Measurements from ENCODE around the gene TMLHE. TPM values are rescaled to one million over a fixed set of nuclear protein-coding genes. Genes with fewer than 3 reads are reported as not detected.
"Not testable (repeated sequence)": the region's sequence is repeated elsewhere in the genome, so short reads cannot be mapped to it uniquely, and the experiment has no call there.

TMLHE gene
- polyA plus RNA-seq, 3 donors = 14.3 to 28.3 (median 28.2) TPM

DNA sequence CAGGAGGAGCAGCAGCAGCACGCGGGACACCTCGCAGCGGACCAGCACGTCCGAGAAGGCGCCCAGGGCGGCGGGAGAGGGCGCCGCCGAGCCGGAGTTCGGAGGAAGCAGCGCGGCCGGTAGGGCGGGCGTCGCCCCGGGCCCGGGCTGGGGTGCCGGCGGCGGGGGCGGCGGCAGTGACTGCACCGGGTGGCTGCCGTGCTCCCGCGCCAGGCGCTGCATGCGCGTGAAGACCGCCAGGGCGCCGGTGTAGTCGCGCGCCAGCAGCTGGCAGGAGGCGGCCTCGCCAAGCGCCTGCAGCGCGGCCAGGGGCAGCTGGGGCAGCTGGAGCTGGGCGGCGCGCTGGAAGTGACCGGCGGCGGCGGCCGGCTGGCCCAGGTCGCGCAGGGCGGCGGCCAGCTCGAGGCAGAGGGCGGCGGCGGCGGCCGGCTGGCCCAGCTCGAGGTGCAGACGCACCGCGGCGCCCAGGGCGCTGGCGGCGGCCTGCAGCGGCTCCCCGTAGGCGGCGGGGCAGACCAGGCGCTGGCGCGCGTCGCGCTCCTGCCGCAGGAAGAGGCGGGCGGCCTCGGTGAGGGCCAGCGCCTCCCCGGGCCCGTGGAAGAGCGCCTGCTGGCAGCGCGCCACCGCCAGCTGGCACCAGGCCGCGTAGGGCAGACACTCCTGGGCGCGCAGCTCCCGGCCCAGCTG, 154.8 kb downstream of the TMLHE start:
- H3K4me3 ChIP-seq (replicated peaks in 1 of 3; ENCODE audit: low read depth in 2 of 3, low read length in 3 of 3); H3K27me3 Mint-ChIP-seq (ENCODE audit: low read depth in 3 of 3); intact Hi-C loops (cut with micrococcal nuclease); H4K20me1 ChIP-seq (ENCODE audit: insufficient read depth, low read length); H3K27ac Mint-ChIP-seq; H3K79me2 ChIP-seq (ENCODE audit: insufficient read depth, low read length); H3K36me3 Mint-ChIP-seq; H3K4me1 Mint-ChIP-seq; DNase-seq; H3K36me3 ChIP-seq (replicated peaks in 1 of 2; ENCODE audit: control insufficient read depth in 1 of 2, insufficient read depth in 2 of 2, low read length in 2 of 2); H3K4me2 ChIP-seq (replicated peaks; ENCODE audit: extremely low read depth, low read length, poor library complexity, severe bottlenecking); H3K4me1 ChIP-seq (ENCODE audit: control insufficient read depth in 1 of 2, insufficient read depth in 2 of 2, low read length in 2 of 2); H3K27ac ChIP-seq (ENCODE audit: low read depth in 1 of 2, low read length in 2 of 2); H3K4me3 Mint-ChIP-seq; H3K9me3 Mint-ChIP-seq; H3K27me3 ChIP-seq (ENCODE audit: control insufficient read depth in 2 of 2, insufficient read depth in 2 of 2, low read length in 2 of 2); H3K9ac ChIP-seq (ENCODE audit: insufficient read depth, low read length, poor library complexity, severe bottlenecking); H3K9me3 ChIP-seq (replicated peaks in 1 of 2; ENCODE audit: control insufficient read depth in 1 of 2, insufficient read depth in 1 of 2, low read length in 2 of 2); H2AFZ ChIP-seq (ENCODE audit: insufficient read depth, low read depth, low read length, poor library complexity, severe bottlenecking): not testable (repeated sequence)
- WGBS (ENCODE audit: insufficient coverage) = no CpG with 5 or more reads among the region's 97 CpGs

- Histone ChIP-seq H3K4me2 (replicated peaks; ENCODE audit: extremely low read depth, low read length, poor library complexity, severe bottlenecking) (no peak overlapping the region), H3K4me3 (replicated peaks in 1 of 3; ENCODE audit: low read depth in 2 of 3, low read length in 3 of 3) (no peak overlapping the region), H3K27ac (ENCODE audit: low read depth in 1 of 2, low read length in 2 of 2) (no peak overlapping the region), H3K9me3 (replicated peaks in 1 of 2; ENCODE audit: control insufficient read depth in 1 of 2, insufficient read depth in 1 of 2, low read length in 2 of 2) (peaks cover 19 to 25% of the 10 kb centered on the region in 2 donors), H2AFZ (ENCODE audit: insufficient read depth, low read depth, low read length, poor library complexity, severe bottlenecking) (no peak overlapping the region), H3K36me3 (replicated peaks in 1 of 2; ENCODE audit: control insufficient read depth in 1 of 2, insufficient read depth in 2 of 2, low read length in 2 of 2) (no peaks in the 10 kb centered on the region), H3K9ac (ENCODE audit: insufficient read depth, low read length, poor library complexity, severe bottlenecking) (no peak overlapping the region), H4K20me1 (ENCODE audit: insufficient read depth, low read length) (no peaks in the 10 kb centered on the region), H3K27me3 (ENCODE audit: control insufficient read depth in 2 of 2, insufficient read depth in 2 of 2, low read length in 2 of 2) (no peaks in the 10 kb centered on the region), H3K4me1 (ENCODE audit: control insufficient read depth in 1 of 2, insufficient read depth in 2 of 2, low read length in 2 of 2) (no peaks in the 10 kb centered on the region), H3K79me2 (ENCODE audit: insufficient read depth, low read length) (no peaks in the 10 kb centered on the region)
- H3K9me3 Mint-ChIP-seq = peaks cover 14 to 22% (median 17%) of the 10 kb centered on the region in 7 donors
- no peak overlapping the region for H3K4me3 Mint-ChIP-seq
- H3K27me3 Mint-ChIP-seq (ENCODE audit: low read depth in 3 of 3) = no peaks in the 10 kb centered on the region
- no peaks in the 10 kb centered on the region for H3K36me3 Mint-ChIP-seq
- H3K4me1 Mint-ChIP-seq = no peaks in the 10 kb centered on the region
- intact Hi-C loops (cut with micrococcal nuclease) = no loop called here
- TF ChIP-seq, protein P1, sequence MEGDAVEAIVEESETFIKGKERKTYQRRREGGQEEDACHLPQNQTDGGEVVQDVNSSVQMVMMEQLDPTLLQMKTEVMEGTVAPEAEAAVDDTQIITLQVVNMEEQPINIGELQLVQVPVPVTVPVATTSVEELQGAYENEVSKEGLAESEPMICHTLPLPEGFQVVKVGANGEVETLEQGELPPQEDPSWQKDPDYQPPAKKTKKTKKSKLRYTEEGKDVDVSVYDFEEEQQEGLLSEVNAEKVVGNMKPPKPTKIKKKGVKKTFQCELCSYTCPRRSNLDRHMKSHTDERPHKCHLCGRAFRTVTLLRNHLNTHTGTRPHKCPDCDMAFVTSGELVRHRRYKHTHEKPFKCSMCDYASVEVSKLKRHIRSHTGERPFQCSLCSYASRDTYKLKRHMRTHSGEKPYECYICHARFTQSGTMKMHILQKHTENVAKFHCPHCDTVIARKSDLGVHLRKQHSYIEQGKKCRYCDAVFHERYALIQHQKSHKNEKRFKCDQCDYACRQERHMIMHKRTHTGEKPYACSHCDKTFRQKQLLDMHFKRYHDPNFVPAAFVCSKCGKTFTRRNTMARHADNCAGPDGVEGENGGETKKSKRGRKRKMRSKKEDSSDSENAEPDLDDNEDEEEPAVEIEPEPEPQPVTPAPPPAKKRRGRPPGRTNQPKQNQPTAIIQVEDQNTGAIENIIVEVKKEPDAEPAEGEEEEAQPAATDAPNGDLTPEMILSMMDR (IDR thresholded peaks at IDR 0.05) = no peak
- no peak for DNase-seq
- no peak overlapping the region for H3K27ac Mint-ChIP-seq
Measured at GRCh38 chrX:155441097-155441496, 171.7 kb downstream of the TMLHE start.

Small RNA genes within 50 kb of the gene (small RNA-seq; reads per million reads assigned to genes)
- not detected for gene MIR1184-3 (ENCODE audit: insufficient read length, low read depth)

Other genes with a start within 250 kb of the TMLHE start
- gene F8A2, start 230.9 kb downstream of the TMLHE start, polyA plus RNA-seq = not detected
- 10 to 100 TPM in 1 of 3 donors, 1 to 10 TPM in 1, not detected in 1; 3.6 to 18.2 TPM for gene F8A3, start 154.3 kb downstream of the TMLHE start, polyA plus RNA-seq
- 1 to 10 TPM in 1 of 3 donors, under 1 TPM in 1, not detected in 1; 0.07 to 1.2 TPM for gene SPRY3, start 366 bp downstream of the TMLHE start, polyA plus RNA-seq

Measured in CD14-positive monocyte (primary cell).